ENCODE results near the gene CCDC107.
A peak's percentile ranks its signal among the peaks of the same experiment; 100 is the strongest.

CCDC107 gene

DNA sequence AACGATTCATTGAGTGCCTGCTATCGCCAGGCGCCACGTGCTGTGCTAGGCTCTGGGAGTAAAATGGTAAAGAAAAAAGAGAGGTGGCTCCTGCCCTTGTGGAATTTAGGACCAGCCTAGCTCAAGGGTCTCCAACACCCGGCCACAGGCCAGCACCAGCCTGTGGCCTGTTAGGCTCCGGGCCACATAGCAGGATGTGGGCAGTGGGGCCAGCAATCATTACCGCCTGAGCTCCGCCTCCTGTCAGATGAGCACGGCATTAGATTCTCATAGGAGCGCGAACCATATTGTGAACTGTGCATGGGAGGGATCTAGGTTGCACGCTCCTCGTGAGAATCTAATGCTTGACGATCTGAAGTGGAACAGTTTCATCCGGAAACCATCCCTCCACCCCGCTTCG, 1.7 kb upstream of the CCDC107 start:
- H3K27me3 ChIP-seq (ENCODE audit: control insufficient read depth, insufficient read depth, low read length) = no peaks in the 10 kb centered on the region
- H3K9ac ChIP-seq (ENCODE audit: low read length) = no peak overlapping the region
- H3K36me3 ChIP-seq (ENCODE audit: control insufficient read depth, insufficient read depth, low read length) = no peaks in the 10 kb centered on the region
- H3K27ac ChIP-seq (ENCODE audit: low read depth, low read length) = peak overlapping the region; percentile 99
- H3K4me3 ChIP-seq (ENCODE audit: low read length) = no peak overlapping the region
- H3K4me1 ChIP-seq (ENCODE audit: control insufficient read depth, insufficient read depth, low read length) = peaks cover 25% of the 10 kb centered on the region

DNA sequence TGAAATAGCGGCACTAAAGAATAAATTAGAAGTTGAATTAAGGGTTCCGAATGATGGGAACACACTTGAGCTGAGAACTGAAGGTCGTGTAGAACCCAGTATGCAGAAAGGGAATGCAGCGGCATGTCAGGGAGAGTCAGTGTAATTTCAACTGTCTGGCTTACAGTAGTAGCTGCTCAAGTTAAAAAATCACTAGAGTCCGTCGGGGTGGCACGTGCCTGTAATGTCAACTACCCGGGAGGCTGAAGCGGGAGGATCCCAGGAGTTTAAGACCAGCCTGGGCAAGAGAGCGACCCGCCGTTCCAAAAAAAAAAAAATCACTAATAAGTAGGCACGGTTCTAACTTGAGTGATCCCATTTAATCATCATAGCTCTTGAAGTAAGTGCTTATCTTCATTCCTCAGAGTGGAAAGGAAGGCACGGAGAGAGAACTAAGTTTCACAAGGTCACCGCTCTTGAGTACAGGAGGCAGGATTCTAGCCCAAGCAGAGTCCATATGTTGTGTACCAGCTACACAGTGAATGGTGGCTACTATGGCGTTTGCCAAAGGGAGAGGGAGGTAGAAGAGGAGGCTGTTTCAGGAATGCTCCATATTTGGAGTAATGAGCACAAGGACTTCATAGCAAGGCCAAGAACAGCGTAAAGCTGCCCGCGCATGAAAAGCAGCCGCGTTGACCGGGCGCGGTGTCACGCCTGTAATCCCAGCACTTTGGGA, 1.1 kb upstream of the CCDC107 start:
- peak overlapping the region; percentile 99 for H3K27ac ChIP-seq (ENCODE audit: low read depth, low read length)
- peak overlapping the region; percentile 91 for H3K4me3 ChIP-seq (ENCODE audit: low read length)
- no peaks in the 10 kb centered on the region for H3K27me3 ChIP-seq (ENCODE audit: control insufficient read depth, insufficient read depth, low read length)
- H3K4me1 ChIP-seq (ENCODE audit: control insufficient read depth, insufficient read depth, low read length) = peaks cover 30% of the 10 kb centered on the region
- H3K36me3 ChIP-seq (ENCODE audit: control insufficient read depth, insufficient read depth, low read length) = no peaks in the 10 kb centered on the region
- no peak overlapping the region for H3K9ac ChIP-seq (ENCODE audit: low read length)

DNA sequence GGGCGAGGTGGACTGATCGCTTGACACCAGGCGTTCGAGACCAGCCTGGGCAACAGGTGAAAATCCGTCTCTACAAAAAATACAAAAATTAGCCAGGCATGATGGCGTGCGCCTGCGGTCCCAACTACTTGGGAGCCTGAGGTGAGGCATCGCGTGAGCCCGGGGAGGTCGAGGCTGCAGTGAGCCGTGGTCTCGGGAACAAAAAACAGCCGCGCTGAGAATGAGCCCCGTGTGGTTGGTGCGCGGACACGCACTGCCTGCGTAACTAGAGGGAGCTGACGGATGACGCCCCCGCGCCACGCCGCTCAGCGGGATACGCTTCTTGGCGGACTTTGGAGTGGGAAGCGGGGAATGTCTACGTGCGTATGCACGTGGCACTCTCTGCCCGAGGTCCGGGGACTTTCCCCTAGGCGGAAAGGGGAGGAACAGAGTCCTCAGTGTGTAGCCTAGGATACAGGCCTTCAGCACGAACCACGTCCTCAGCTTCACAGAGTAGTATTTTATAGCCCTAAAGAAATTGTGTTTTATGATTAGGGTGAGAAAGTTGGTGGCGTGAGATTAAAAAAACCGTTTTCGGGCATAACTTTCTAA, 451 bp upstream of the CCDC107 start, which contains the start of gene RMRP:
Gene RMRP, minus strand, starts transcription at position 474 of the 591 bp plus-strand sequence.
- Histone ChIP-seq H3K9ac (ENCODE audit: low read length) (peak within 1 kb of the TSS; percentile 95), H3K4me3 (ENCODE audit: low read length) (peak within 1 kb of the TSS; percentile 91), H3K27ac (ENCODE audit: low read depth, low read length) (peak within 1 kb of the TSS; percentile 99), H3K36me3 (ENCODE audit: control insufficient read depth, insufficient read depth, low read length) (no peaks in the 10 kb centered on the region), H3K4me1 (ENCODE audit: control insufficient read depth, insufficient read depth, low read length) (peaks cover 32% of the 10 kb centered on the region), H3K27me3 (ENCODE audit: control insufficient read depth, insufficient read depth, low read length) (no peaks in the 10 kb centered on the region)

DNA sequence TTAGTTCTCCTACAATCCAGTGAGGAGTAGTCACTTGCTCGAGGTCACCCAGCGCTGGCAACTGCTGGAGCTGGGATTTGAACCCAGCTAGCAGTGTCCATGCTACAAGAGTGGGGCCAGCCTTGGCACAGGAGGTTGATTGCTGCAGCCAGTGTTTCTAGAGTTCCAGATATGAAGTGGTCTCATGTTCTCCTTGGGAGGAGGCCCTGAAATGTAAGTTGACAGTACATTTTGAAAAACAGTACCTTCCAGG, 802 bp downstream of the CCDC107 start:
- H3K27ac ChIP-seq (ENCODE audit: low read depth, low read length) = peak overlapping the region; percentile 99
- H3K4me3 ChIP-seq (ENCODE audit: low read length) = peak overlapping the region; percentile 91
- no peaks in the 10 kb centered on the region for H3K27me3 ChIP-seq (ENCODE audit: control insufficient read depth, insufficient read depth, low read length)
- no peaks in the 10 kb centered on the region for H3K36me3 ChIP-seq (ENCODE audit: control insufficient read depth, insufficient read depth, low read length)
- peak overlapping the region; percentile 95 for H3K9ac ChIP-seq (ENCODE audit: low read length)
- peaks cover 32% of the 10 kb centered on the region for H3K4me1 ChIP-seq (ENCODE audit: control insufficient read depth, insufficient read depth, low read length)

- Histone ChIP-seq H3K4me1 (ENCODE audit: control insufficient read depth, insufficient read depth, low read length) (peaks cover 32% of the 10 kb centered on the region), H3K27ac (ENCODE audit: low read depth, low read length) (peak overlapping the region; percentile 99), H3K36me3 (ENCODE audit: control insufficient read depth, insufficient read depth, low read length) (no peaks in the 10 kb centered on the region), H3K4me3 (ENCODE audit: low read length) (peak overlapping the region; percentile 91), H3K9ac (ENCODE audit: low read length) (no peak overlapping the region), H3K27me3 (ENCODE audit: control insufficient read depth, insufficient read depth, low read length) (no peaks in the 10 kb centered on the region)
Measured at GRCh38 chr9:35659340-35659739, 1.2 kb downstream of the CCDC107 start.

- no peaks in the 10 kb centered on the region for H3K36me3 ChIP-seq (ENCODE audit: control insufficient read depth, insufficient read depth, low read length)
- H3K4me1 ChIP-seq (ENCODE audit: control insufficient read depth, insufficient read depth, low read length) = peaks cover 32% of the 10 kb centered on the region
- no peak overlapping the region for H3K9ac ChIP-seq (ENCODE audit: low read length)
- H3K27ac ChIP-seq (ENCODE audit: low read depth, low read length) = peak overlapping the region; percentile 99
- no peaks in the 10 kb centered on the region for H3K27me3 ChIP-seq (ENCODE audit: control insufficient read depth, insufficient read depth, low read length)
- H3K4me3 ChIP-seq (ENCODE audit: low read length) = no peak overlapping the region
Measured at GRCh38 chr9:35660966-35661415, 2.9 kb downstream of the CCDC107 start.

DNA sequence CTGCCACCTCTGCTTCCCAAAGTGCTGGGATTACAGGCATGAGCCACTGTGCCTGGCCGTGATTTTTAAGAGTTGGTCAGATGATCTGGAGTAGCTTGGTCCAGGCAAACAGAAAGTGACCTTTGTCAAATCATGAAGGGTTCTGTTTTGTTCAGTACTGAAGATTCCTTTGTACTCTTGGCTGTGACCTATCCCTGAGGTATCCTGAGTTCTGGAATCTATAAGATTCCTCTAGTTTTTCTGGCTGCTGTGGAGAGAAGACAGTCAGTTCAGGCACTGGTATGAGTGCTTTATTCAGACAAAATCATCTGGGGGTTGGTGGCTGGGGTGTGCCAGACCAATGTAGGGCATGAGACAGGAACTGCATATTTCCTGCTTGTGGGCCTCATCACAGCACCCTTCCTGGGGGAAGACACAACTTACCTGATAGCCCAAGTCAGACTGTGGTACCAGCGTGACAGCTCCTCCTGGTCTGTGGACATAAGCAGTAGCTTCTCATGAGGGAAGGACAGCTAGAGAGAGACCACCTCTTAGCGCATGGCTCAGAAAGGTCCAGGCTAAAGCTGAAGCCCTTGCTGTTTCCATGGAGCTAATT, 3.8 kb downstream of the CCDC107 start:
- peak overlapping the region; percentile 99 for H3K27ac ChIP-seq (ENCODE audit: low read depth, low read length)
- no peaks in the 10 kb centered on the region for H3K36me3 ChIP-seq (ENCODE audit: control insufficient read depth, insufficient read depth, low read length)
- H3K9ac ChIP-seq (ENCODE audit: low read length) = peak overlapping the region; percentile 3
- H3K27me3 ChIP-seq (ENCODE audit: control insufficient read depth, insufficient read depth, low read length) = no peaks in the 10 kb centered on the region
- peaks cover 27% of the 10 kb centered on the region for H3K4me1 ChIP-seq (ENCODE audit: control insufficient read depth, insufficient read depth, low read length)
- no peak overlapping the region for H3K4me3 ChIP-seq (ENCODE audit: low read length)

- Histone ChIP-seq H3K4me1 (ENCODE audit: control insufficient read depth, insufficient read depth, low read length) (peaks cover 21% of the 10 kb centered on the region), H3K36me3 (ENCODE audit: control insufficient read depth, insufficient read depth, low read length) (no peaks in the 10 kb centered on the region), H3K27ac (ENCODE audit: low read depth, low read length) (peak overlapping the region; percentile 99), H3K9ac (ENCODE audit: low read length) (no peak overlapping the region), H3K27me3 (ENCODE audit: control insufficient read depth, insufficient read depth, low read length) (no peaks in the 10 kb centered on the region), H3K4me3 (ENCODE audit: low read length) (no peak overlapping the region)
Measured at GRCh38 chr9:35662437-35662836, 4.3 kb downstream of the CCDC107 start.

- peaks cover 20% of the 10 kb centered on the region for H3K4me1 ChIP-seq (ENCODE audit: control insufficient read depth, insufficient read depth, low read length)
Measured at GRCh38 chr9:35664531-35665470, 6.7 kb downstream of the CCDC107 start, which contains the start of gene ARHGEF39. Gene ARHGEF39 (minus strand): TSS chr9:35665195. CDS start chr9:35665169, 26 bp downstream.

DNA sequence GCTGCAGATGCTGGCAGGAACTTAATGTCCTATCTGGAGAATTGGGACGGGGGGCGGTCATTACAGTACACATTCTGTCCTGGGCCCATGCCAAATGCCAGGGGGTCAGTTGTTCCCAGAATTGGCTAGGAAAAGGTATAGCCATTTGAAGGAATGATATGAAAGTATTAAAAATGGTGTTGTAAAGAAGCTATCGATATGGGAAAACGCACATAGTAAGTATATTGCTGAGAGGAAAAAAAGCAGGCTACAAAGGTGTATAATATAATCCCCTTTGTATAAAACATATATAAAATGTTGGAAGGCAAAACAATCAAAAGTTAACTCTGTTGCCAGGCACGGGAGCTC, 7.4 kb downstream of the CCDC107 start:
- no peaks in the 10 kb centered on the region for H3K27me3 ChIP-seq (ENCODE audit: control insufficient read depth, insufficient read depth, low read length)
- peaks cover 14% of the 10 kb centered on the region for H3K4me1 ChIP-seq (ENCODE audit: control insufficient read depth, insufficient read depth, low read length)
- no peak overlapping the region for H3K9ac ChIP-seq (ENCODE audit: low read length)
- H3K27ac ChIP-seq (ENCODE audit: low read depth, low read length) = no peak overlapping the region
- H3K36me3 ChIP-seq (ENCODE audit: control insufficient read depth, insufficient read depth, low read length) = no peaks in the 10 kb centered on the region
- H3K4me3 ChIP-seq (ENCODE audit: low read length) = peak overlapping the region; percentile 57

More at GRCh38 chr9:35664531-35665470, 6.7 kb downstream of the CCDC107 start, which contains the start of gene ARHGEF39:
- Histone ChIP-seq H3K36me3 (ENCODE audit: control insufficient read depth, insufficient read depth, low read length) (no peaks in the 10 kb centered on the region), H3K4me3 (ENCODE audit: low read length) (peak within 1 kb of the TSS; percentile 57), H3K27me3 (ENCODE audit: control insufficient read depth, insufficient read depth, low read length) (no peaks in the 10 kb centered on the region), H3K9ac (ENCODE audit: low read length) (peak within 1 kb of the TSS; percentile 10), H3K27ac (ENCODE audit: low read depth, low read length) (peak within 1 kb of the TSS; percentile 99)

DNA sequence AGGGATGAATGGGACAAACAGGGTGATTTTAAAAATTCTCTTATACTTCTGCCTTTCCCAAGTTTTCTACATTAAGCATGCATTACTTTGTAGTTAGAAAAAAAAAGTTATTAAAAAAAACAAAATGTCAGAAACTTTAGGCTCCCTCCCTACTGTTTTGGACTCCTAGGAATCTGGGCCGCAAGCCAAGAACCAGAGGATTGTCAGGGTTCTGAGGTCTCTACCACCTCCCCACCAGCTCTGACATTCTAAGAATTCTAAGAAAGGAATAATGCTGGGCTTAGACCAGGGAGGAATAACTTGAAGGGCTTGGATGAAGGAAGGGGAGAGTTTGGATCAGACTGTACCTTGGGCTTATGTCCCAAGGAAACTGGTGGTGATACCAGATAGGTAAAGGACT, 8.0 kb downstream of the CCDC107 start:
- Histone ChIP-seq H3K27me3 (ENCODE audit: control insufficient read depth, insufficient read depth, low read length) (no peaks in the 10 kb centered on the region), H3K27ac (ENCODE audit: low read depth, low read length) (no peak overlapping the region), H3K4me3 (ENCODE audit: low read length) (no peak overlapping the region), H3K9ac (ENCODE audit: low read length) (no peak overlapping the region), H3K4me1 (ENCODE audit: control insufficient read depth, insufficient read depth, low read length) (peaks cover 9% of the 10 kb centered on the region), H3K36me3 (ENCODE audit: control insufficient read depth, insufficient read depth, low read length) (no peaks in the 10 kb centered on the region)

DNA sequence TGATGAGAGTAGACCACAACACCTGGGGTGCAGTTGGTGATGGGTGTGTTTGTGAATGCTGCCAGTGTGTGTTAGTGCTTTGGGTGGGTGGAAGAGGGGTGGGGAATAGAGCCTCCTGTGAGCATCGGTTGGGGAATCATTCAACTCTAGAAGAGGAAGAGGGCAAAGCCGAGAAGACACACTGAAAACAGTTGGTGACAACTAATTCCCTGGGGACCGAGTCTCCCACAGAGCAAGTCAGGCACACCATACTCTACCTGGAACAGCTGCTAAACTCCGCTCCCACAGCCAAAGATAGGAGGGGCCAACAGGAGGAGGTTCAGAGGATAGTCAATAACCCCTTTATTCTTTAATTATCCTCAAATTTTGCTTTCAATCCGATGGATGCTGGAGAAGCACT, 8.5 kb downstream of the CCDC107 start:
- Histone ChIP-seq H3K27me3 (ENCODE audit: control insufficient read depth, insufficient read depth, low read length) (no peaks in the 10 kb centered on the region), H3K27ac (ENCODE audit: low read depth, low read length) (no peak overlapping the region), H3K9ac (ENCODE audit: low read length) (no peak overlapping the region), H3K4me3 (ENCODE audit: low read length) (no peak overlapping the region), H3K4me1 (ENCODE audit: control insufficient read depth, insufficient read depth, low read length) (peaks cover 6% of the 10 kb centered on the region), H3K36me3 (ENCODE audit: control insufficient read depth, insufficient read depth, low read length) (no peaks in the 10 kb centered on the region)

All from rectal smooth muscle tissue (tissue), 1 donor.